Measurements from ENCODE around the gene ADGRV1. TPM values are rescaled to one million over a fixed set of nuclear protein-coding genes. Genes with fewer than 3 reads are reported as not detected.
A peak's percentile ranks its signal among the peaks of the same experiment; 100 is the strongest.

ADGRV1 gene
- total RNA-seq, 8 experiments from 2014 or later: 0.87 to 92.4 (median 44.9) TPM

DNA sequence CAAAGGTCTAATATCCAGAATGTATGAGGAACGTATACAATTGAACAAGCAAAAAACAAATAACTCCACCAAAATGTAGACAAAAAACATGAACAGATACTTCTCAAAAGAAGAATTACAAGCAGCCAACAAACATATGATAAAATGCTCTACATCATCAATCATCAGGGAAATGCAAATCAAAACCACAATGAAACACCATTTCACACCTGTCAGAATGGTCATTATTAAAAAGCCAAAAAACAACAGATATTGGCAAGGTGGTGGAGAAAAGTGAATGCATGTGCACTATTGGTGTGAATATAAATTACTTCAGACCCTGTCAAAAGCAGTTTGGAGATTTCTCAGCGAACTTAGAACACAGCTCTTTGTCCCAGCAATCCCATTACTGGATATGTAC lies 510.8 kb downstream of the ADGRV1 start:
- WGBS, 10 experiments: 67 to 100% (median 86%) methylated on average over 1 to 2 of the region's 2 CpGs
- Histone ChIP-seq H3K4me3 (no peak overlapping the region), H3K4me1 (replicated peaks in 1 of 2) (no peaks in the 10 kb centered on the region), H3K27ac (no peak overlapping the region)
- ATAC-seq (replicated peaks in 6 of 8): no peak
- in situ Hi-C loops (cut with MboI; ENCODE audit: low pct_unique_long_range_greater_than_20kb in 2 of 9, low sequenced_read_pairs in 9 of 9, unreplicated experiment in 9 of 9): no loop called here

GRCh38 chr5:91070761-91071550 lies 512.4 kb downstream of the ADGRV1 start:
- 49 to 100% (median 83%) methylated on average over 1 to 2 of the region's 2 CpGs; no CpG with 5 or more reads in 1 of the 10 experiments for WGBS, 10 experiments
- Histone ChIP-seq H3K4me1 (replicated peaks in 1 of 2) (no peaks in the 10 kb centered on the region), H3K27ac (no peak overlapping the region), H3K4me3 (no peak overlapping the region)
- in situ Hi-C loops (cut with MboI; ENCODE audit: low pct_unique_long_range_greater_than_20kb in 2 of 9, low sequenced_read_pairs in 9 of 9, unreplicated experiment in 9 of 9): no loop called here
- ATAC-seq (replicated peaks in 6 of 8): no peak

GRCh38 chr5:91072881-91073280 lies 514.3 kb downstream of the ADGRV1 start:
- WGBS, 10 experiments: 14 to 100% (median 80%) methylated on average over 1 to 2 of the region's 2 CpGs; no CpG with 5 or more reads in 1 of the 10 experiments
- H3K4me1 ChIP-seq (replicated peaks in 1 of 2): no peaks in the 10 kb centered on the region
- in situ Hi-C loops (cut with MboI; ENCODE audit: low pct_unique_long_range_greater_than_20kb in 2 of 9, low sequenced_read_pairs in 9 of 9, unreplicated experiment in 9 of 9): no loop called here
- no peak overlapping the region for H3K27ac ChIP-seq
- H3K4me3 ChIP-seq: no peak overlapping the region
- no peak for ATAC-seq (replicated peaks in 6 of 8)

GRCh38 chr5:91074615-91075014 lies 516.0 kb downstream of the ADGRV1 start:
- WGBS, 10 experiments: 0 to 100% (median 67%) methylated on average over 1 of the region's 1 CpG; no CpG with 5 or more reads in 3 of the 10 experiments
- H3K27ac ChIP-seq: no peak overlapping the region
- peak in 3 of 8 experiments; percentile 17 to 81 (median 69) for ATAC-seq (replicated peaks in 6 of 8)
- peaks cover 0 to 9% of the 10 kb centered on the region in 2 donors for H3K4me1 ChIP-seq (replicated peaks in 1 of 2)
- in situ Hi-C loops (cut with MboI; ENCODE audit: low pct_unique_long_range_greater_than_20kb in 2 of 9, low sequenced_read_pairs in 9 of 9, unreplicated experiment in 9 of 9): loop anchor here in 2 of 9 experiments (25.0 kb wide), 2 partner anchors 137 to 313 kb away; partner anchors contain the start of gene ARRDC3 (in 1 of the 2)
- H3K4me3 ChIP-seq: no peak overlapping the region

GRCh38 chr5:91076138-91076537 lies 517.5 kb downstream of the ADGRV1 start:
- Histone ChIP-seq H3K4me1 (replicated peaks in 1 of 2) (peaks cover 0 to 9% of the 10 kb centered on the region in 2 donors), H3K4me3 (no peak overlapping the region), H3K27ac (no peak overlapping the region)
- in situ Hi-C loops (cut with MboI; ENCODE audit: low pct_unique_long_range_greater_than_20kb in 2 of 9, low sequenced_read_pairs in 9 of 9, unreplicated experiment in 9 of 9): loop anchor here in 2 of 9 experiments (25.0 kb wide), 2 partner anchors 139 to 311 kb away; partner anchors contain the start of gene ARRDC3 (in 1 of the 2)
- ATAC-seq (replicated peaks in 6 of 8): no peak

GRCh38 chr5:91077623-91078022 lies 519.0 kb downstream of the ADGRV1 start:
- Histone ChIP-seq H3K4me1 (replicated peaks in 1 of 2) (peaks cover 0 to 9% of the 10 kb centered on the region in 2 donors), H3K4me3 (no peak overlapping the region), H3K27ac (no peak overlapping the region)
- in situ Hi-C loops (cut with MboI; ENCODE audit: low pct_unique_long_range_greater_than_20kb in 2 of 9, low sequenced_read_pairs in 9 of 9, unreplicated experiment in 9 of 9): loop anchor here in 2 of 9 experiments (25.0 kb wide), 2 partner anchors 140 to 310 kb away; partner anchors contain the start of gene ARRDC3 (in 1 of the 2)
- 37 to 100% (median 85%) methylated on average over 1 to 3 of the region's 3 CpGs for WGBS, 10 experiments
- ATAC-seq (replicated peaks in 6 of 8): no peak

DNA sequence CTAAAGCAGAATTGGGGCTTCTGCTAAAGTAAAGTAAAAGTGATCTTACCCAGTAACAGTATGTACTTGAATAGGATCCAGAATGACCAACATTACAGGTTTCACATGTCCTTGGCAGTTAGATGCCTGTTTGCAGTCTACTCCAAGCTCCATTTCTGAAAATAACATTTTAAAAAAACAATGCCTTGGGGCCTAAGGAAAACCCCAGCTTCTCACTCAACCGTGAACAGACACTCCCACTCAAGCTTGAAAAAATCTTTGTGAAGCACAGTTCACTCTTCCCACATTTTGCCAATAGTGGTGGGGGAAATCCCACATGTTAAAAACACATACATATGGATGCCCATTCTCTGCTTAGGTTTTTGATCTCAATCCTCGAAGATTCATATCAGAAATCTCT lies 520.4 kb downstream of the ADGRV1 start:
- 0 to 100% (median 40%) methylated on average over 1 to 2 of the region's 2 CpGs; no CpG with 5 or more reads in 1 of the 10 experiments for WGBS, 10 experiments
- Histone ChIP-seq H3K4me1 (replicated peaks in 1 of 2) (peaks cover 0 to 9% of the 10 kb centered on the region in 2 donors), H3K4me3 (no peak overlapping the region), H3K27ac (no peak overlapping the region)
- in situ Hi-C loops (cut with MboI; ENCODE audit: low pct_unique_long_range_greater_than_20kb in 2 of 9, low sequenced_read_pairs in 9 of 9, unreplicated experiment in 9 of 9): loop anchor here in 2 of 9 experiments (25.0 kb wide), 2 partner anchors 142 to 308 kb away; partner anchors contain the start of gene ARRDC3 (in 1 of the 2)
- ATAC-seq (replicated peaks in 6 of 8): peak in 5 of 8 experiments; percentile 60 to 89 (median 67)

DNA sequence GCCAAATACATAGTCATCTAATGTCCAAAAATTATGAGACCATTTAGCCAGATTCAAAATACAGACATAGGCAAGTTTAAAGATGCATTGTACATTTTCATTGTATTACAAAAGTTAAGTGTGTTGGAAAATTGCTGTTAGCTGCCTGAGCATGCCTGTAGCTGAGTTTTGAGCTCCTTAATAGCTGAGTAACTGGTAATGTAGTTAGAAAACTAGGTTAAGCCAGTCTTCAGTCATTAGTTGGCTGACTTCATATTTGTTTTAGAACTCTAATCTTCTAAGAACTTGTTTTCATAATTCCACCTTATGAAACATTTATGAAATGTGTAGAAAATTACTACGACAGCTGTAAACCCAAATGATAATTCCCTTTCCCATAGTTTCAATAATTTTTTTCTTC lies 531.2 kb downstream of the ADGRV1 start:
- H3K27ac ChIP-seq: no peak overlapping the region
- H3K4me3 ChIP-seq: no peak overlapping the region
- in situ Hi-C loops (cut with MboI; ENCODE audit: low pct_unique_long_range_greater_than_20kb in 2 of 9, low sequenced_read_pairs in 9 of 9, unreplicated experiment in 9 of 9): loop anchor here in 2 of 9 experiments (25.0 kb wide), 2 partner anchors 152 to 298 kb away; partner anchors contain the start of gene ARRDC3 (in 1 of the 2)
- 88 to 100% (median 100%) methylated on average over 1 of the region's 1 CpG; no CpG with 5 or more reads in 1 of the 10 experiments for WGBS, 10 experiments
- no peaks in the 10 kb centered on the region for H3K4me1 ChIP-seq (replicated peaks in 1 of 2)
- ATAC-seq (replicated peaks in 6 of 8): no peak

GRCh38 chr5:91090995-91091394 lies 532.4 kb downstream of the ADGRV1 start:
- Histone ChIP-seq H3K27ac (no peak overlapping the region), H3K4me3 (no peak overlapping the region), H3K4me1 (replicated peaks in 1 of 2) (no peaks in the 10 kb centered on the region)
- ATAC-seq (replicated peaks in 6 of 8): no peak
- WGBS, 10 experiments: 0 to 100% (median 55%) methylated on average over 1 of the region's 1 CpG; no CpG with 5 or more reads in 4 of the 10 experiments
- in situ Hi-C loops (cut with MboI; ENCODE audit: low pct_unique_long_range_greater_than_20kb in 2 of 9, low sequenced_read_pairs in 9 of 9, unreplicated experiment in 9 of 9): loop anchor here in 2 of 9 experiments (25.0 kb wide), 2 partner anchors 154 to 296 kb away; partner anchors contain the start of gene ARRDC3 (in 1 of the 2)

DNA sequence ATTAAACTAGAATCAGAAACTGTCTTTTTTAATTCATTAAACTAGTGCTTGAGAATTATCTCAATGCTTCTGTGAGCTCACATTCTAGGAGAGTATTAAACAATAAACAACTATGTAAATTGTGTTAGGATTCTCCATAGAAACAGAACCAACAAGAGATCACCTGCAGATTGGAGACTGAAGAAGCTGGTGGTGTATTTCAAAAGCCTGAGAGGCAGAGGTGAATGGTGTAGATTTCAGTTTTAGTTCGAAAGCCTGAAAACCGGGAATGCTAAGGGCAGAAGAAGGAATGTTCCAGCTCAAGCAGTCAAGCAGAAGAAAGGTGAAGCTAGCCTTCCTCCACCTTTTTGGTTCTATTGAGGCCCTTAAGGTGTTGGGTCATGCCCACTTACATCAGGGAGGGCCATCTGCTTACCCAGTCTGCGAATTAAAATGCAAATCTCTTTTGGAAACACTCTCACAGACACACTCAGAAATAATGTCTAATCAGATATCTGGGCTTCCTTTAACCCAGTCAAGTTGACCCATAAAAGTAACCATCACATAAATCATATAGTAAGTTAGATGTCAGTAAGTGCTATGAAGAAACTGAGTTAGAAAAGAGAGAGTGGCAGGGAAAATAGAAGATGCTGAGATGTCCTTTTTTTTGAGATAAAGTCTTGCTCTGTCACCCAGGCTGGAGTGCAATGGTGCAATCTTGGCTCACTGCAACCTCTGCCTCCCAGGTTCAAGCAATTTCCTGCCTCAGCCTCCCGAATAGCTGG lies 533.1 kb downstream of the ADGRV1 start:
- in situ Hi-C loops (cut with MboI; ENCODE audit: low pct_unique_long_range_greater_than_20kb in 2 of 9, low sequenced_read_pairs in 9 of 9, unreplicated experiment in 9 of 9): loop anchor here in 2 of 9 experiments (25.0 kb wide), 2 partner anchors 154 to 296 kb away; partner anchors contain the start of gene ARRDC3 (in 1 of the 2)
- H3K27ac ChIP-seq: no peak overlapping the region
- 25 to 100% (median 88%) methylated on average over 1 to 4 of the region's 4 CpGs for WGBS, 10 experiments
- peaks cover 0 to 4% of the 10 kb centered on the region in 2 donors for H3K4me1 ChIP-seq (replicated peaks in 1 of 2)
- ATAC-seq (replicated peaks in 6 of 8): no peak
- H3K4me3 ChIP-seq: no peak overlapping the region

DNA sequence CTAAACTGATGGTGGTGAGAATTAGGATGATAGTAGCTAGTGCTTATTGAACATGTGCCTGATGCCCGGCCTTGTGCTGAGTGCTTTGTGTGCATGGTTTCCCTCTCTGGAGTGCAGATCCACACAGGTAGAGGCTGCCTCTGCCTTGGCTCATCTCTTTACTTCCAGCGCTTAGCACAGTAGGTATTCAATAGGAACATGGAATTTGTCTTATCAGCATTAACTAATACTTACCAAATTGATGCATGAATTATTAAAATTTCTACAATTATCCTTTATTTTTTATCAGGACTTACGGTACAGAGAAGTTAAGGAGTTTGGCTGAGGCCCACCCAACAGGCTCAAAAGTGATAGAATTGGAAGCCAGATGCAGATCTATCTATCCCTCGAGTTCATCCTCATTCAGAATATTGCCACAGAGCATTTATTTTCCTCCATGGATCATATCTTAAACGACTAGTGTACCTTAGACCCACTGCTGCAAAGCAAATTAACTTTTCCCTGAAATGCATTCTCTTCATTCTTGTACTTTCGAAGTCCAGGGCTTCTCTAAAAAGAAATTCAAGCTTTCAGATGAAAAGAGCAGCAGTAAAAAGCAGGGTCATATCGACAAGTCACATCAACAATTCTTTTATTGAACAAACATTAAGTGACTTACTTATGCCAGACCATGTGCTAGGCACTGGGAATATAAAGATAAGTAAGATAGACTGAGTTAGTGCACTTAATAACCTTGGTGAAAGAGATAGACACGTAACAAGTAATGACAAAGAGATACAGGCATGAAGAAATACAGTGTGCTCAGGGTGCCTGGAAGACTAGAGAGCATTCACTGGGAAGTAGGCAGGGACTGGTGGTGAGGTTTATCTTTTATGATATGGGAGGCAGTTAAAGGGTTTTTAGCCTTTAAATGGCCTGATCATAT lies 534.5 kb downstream of the ADGRV1 start:
- Histone ChIP-seq H3K4me1 (replicated peaks in 1 of 2) (peaks cover 0 to 10% of the 10 kb centered on the region in 2 donors), H3K27ac (no peak overlapping the region), H3K4me3 (no peak overlapping the region)
- no peak for ATAC-seq (replicated peaks in 6 of 8)
- in situ Hi-C loops (cut with MboI; ENCODE audit: low pct_unique_long_range_greater_than_20kb in 2 of 9, low sequenced_read_pairs in 9 of 9, unreplicated experiment in 9 of 9): loop anchor here in 2 of 9 experiments (25.0 kb wide), 2 partner anchors 156 to 294 kb away; partner anchors contain the start of gene ARRDC3 (in 1 of the 2)
- 70 to 100% (median 91%) methylated on average over 1 to 7 of the region's 8 CpGs for WGBS, 10 experiments

DNA sequence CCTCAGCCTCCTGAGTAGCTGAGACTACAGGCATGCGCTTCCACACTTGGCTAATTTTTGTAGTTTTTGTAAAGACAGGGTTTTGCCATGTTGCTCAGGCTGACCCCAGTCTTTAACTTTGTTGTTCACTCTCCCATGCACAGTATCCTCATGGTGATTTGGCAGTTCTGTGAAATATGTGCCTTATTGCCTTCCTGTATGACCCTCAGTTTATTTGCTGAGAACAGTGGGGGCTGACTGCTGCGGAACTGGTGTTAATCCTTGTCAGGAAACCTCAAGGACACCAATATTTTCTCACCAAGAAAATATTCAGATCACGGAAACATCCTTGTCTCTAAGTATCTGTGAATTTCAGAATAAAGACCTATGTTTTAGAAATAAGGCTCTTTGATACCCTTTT lies 536.7 kb downstream of the ADGRV1 start:
- no peak overlapping the region for H3K27ac ChIP-seq
- WGBS, 10 experiments: 63 to 100% (median 92%) methylated on average over 1 to 3 of the region's 3 CpGs; no CpG with 5 or more reads in 1 of the 10 experiments
- in situ Hi-C loops (cut with MboI; ENCODE audit: low pct_unique_long_range_greater_than_20kb in 2 of 9, low sequenced_read_pairs in 9 of 9, unreplicated experiment in 9 of 9): loop anchor here in 2 of 9 experiments (25.0 kb wide), 2 partner anchors 158 to 292 kb away; partner anchors contain the start of gene ARRDC3 (in 1 of the 2)
- ATAC-seq (replicated peaks in 6 of 8): peak in 1 of 8 experiments; percentile 71
- peaks cover 0 to 10% of the 10 kb centered on the region in 2 donors for H3K4me1 ChIP-seq (replicated peaks in 1 of 2)
- H3K4me3 ChIP-seq: no peak overlapping the region
